ENCODE results near the gene COTL1. TPM values are rescaled to one million over a fixed set of nuclear protein-coding genes. Genes with fewer than 3 reads are reported as not detected.
"Not testable (repeated sequence)": the region's sequence is repeated elsewhere in the genome, so short reads cannot be mapped to it uniquely, and the experiment has no call there.

COTL1 gene
- polyA plus RNA-seq, 4 donors: 125 to 169 (median 148) TPM

- no peak for DNase-seq (ENCODE audit: low read depth in 4 of 4, low spot score in 2 of 4)
Measured at GRCh38 chr16:84574191-84574590, 43.7 kb downstream of the COTL1 start.

GRCh38 chr16:84572096-84572495, 45.8 kb downstream of the COTL1 start:
- no peak for DNase-seq (ENCODE audit: low read depth in 4 of 4, low spot score in 2 of 4)

- no peak for DNase-seq (ENCODE audit: low read depth in 4 of 4, low spot score in 2 of 4)
Measured at GRCh38 chr16:84571506-84571905, 46.4 kb downstream of the COTL1 start.

- DNase-seq (ENCODE audit: low read depth in 4 of 4, low spot score in 2 of 4): no peak
Measured at GRCh38 chr16:84570739-84571403, 47.0 kb downstream of the COTL1 start.

GRCh38 chr16:84569382-84569987, 48.4 kb downstream of the COTL1 start:
- no peak for DNase-seq (ENCODE audit: low read depth in 4 of 4, low spot score in 2 of 4)

- no peak for DNase-seq (ENCODE audit: low read depth in 4 of 4, low spot score in 2 of 4)
Measured at GRCh38 chr16:84568066-84568465, 49.8 kb downstream of the COTL1 start.

- DNase-seq (ENCODE audit: low read depth in 4 of 4, low spot score in 2 of 4): no peak
Measured at GRCh38 chr16:84567286-84567962, 50.5 kb downstream of the COTL1 start.

GRCh38 chr16:84566545-84567257, 51.2 kb downstream of the COTL1 start:
- no peak for DNase-seq (ENCODE audit: low read depth in 4 of 4, low spot score in 2 of 4)

GRCh38 chr16:84565669-84566495, 52.0 kb downstream of the COTL1 start:
- DNase-seq (ENCODE audit: low read depth in 4 of 4, low spot score in 2 of 4): no peak

GRCh38 chr16:84563786-84564420, 54.0 kb downstream of the COTL1 start:
- no peak for DNase-seq (ENCODE audit: low read depth in 4 of 4, low spot score in 2 of 4)

GRCh38 chr16:84563064-84563715, 54.7 kb downstream of the COTL1 start:
- no peak for DNase-seq (ENCODE audit: low read depth in 4 of 4, low spot score in 2 of 4)

GRCh38 chr16:84562174-84562815, 55.6 kb downstream of the COTL1 start:
- no peak for DNase-seq (ENCODE audit: low read depth in 4 of 4, low spot score in 2 of 4)

- no peak for DNase-seq (ENCODE audit: low read depth in 4 of 4, low spot score in 2 of 4)
Measured at GRCh38 chr16:84561291-84561690, 56.6 kb downstream of the COTL1 start.

- DNase-seq (ENCODE audit: low read depth in 4 of 4, low spot score in 2 of 4): no peak
Measured at GRCh38 chr16:84560269-84560668, 57.6 kb downstream of the COTL1 start.

GRCh38 chr16:84559311-84559932, 58.5 kb downstream of the COTL1 start:
- DNase-seq (ENCODE audit: low read depth in 4 of 4, low spot score in 2 of 4): no peak

- not testable (repeated sequence) for DNase-seq (ENCODE audit: low read depth in 4 of 4, low spot score in 2 of 4)
Measured at GRCh38 chr16:84558850-84559249, 59.0 kb downstream of the COTL1 start.

- DNase-seq (ENCODE audit: low read depth in 4 of 4, low spot score in 2 of 4): no peak
Measured at GRCh38 chr16:84557504-84557903, 60.4 kb downstream of the COTL1 start.

- DNase-seq (ENCODE audit: low read depth in 4 of 4, low spot score in 2 of 4): no peak
Measured at GRCh38 chr16:84557059-84557458, 60.8 kb downstream of the COTL1 start.

Data from left renal cortex interstitium (tissue), 4 donors.